Neural crest cell (in vitro differentiated cells): ENCODE results near the gene ANKLE2. TPM values are rescaled to one million over a fixed set of nuclear protein-coding genes. Genes with fewer than 3 reads are reported as not detected.

Experiments
- DNase-seq: peaks from one replicate; pipeline ENCODE4 v3.0.0; 2021; ENCODE audit warnings: low read depth, mixed read lengths, low spot score
- H3K27ac Mint-ChIP-seq: one replicate; pipeline ENCODE4 v1.8.0; 2021; ENCODE audit warnings: mild to moderate bottlenecking, mixed read lengths; ENCODE audit not compliant: unreplicated experiment
- H3K27me3 Mint-ChIP-seq: 2 replicates; pipeline ENCODE4 v1.8.0; 2021; ENCODE audit warnings: low read depth, mild to moderate bottlenecking, mixed read lengths
- H3K36me3 Mint-ChIP-seq: 2 replicates; pipeline ENCODE4 v1.8.0; 2021; ENCODE audit warnings: low read depth, mild to moderate bottlenecking, mixed read lengths
- H3K4me1 Mint-ChIP-seq: 2 replicates; pipeline ENCODE4 v1.8.0; 2021; ENCODE audit warnings: mixed read lengths
- H3K4me3 Mint-ChIP-seq: one replicate; pipeline ENCODE4 v1.8.0; 2021; ENCODE audit warnings: mild to moderate bottlenecking, mixed read lengths
- H3K9me3 Mint-ChIP-seq: 2 replicates; pipeline ENCODE4 v1.8.0; 2021; ENCODE audit warnings: mixed read lengths
- CTCF ChIP-seq: fragments of 200-600 bp; sonication (generic); conservative IDR thresholded peaks from 2 replicates; pipeline ENCODE4 v1.5.0; 2021; ENCODE audit warnings: antibody characterized with exemption, mild to moderate bottlenecking
- total RNA-seq: library from RNA; stranded (reverse); gene quantifications from 2 replicates; pipeline ENCODE4 v1.2.1, GENCODE V29; 2021

The ANKLE2 gene
- total RNA-seq, 1 donor from 2014 or later: 100 TPM

DNA sequence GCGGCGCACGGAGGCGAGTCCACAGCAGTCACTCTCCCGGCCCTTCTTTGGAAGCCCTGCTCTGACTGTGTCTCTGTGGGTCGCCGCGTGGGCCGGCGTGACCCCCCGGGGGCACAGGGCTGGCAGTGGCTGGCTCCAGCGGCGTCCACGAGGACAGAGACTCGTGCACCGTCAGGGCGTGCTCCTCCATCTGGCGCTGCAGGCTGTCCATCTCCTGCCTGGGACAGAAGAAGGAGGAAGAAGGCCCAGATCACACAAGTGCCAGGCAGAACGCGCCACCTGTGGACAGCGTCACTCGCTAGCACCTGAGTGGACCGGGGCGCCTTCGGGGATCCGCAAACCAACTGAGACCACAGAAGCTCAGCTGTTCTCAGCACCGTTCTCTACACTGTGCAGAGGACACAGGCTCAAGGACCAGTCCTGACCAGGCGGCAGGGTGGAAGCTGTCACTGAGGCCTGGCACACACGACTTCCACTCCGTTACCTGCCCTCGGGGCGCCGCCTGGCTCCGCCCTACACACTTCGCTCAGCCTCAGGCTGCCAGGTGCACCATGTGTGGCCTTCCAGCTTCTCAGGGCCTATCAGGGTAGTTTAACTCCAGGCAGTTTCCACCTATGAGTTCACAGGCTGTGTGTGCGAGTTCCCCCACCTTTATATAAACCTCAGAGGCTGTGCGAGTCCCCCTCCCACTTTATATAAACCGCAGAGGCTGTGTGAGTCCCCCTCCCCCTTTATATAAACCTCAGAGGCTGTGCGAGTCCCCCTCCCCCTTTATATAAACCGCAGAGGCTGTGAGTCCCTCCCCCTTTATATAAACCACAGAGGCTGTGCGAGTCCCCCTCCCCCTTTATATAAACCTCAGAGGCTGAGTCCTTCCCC, 11.7 kb upstream of the ANKLE2 start:
- Mint-ChIP-seq H3K27ac (no peak overlapping the region), H3K27me3 (no peaks in the 10 kb centered on the region), H3K4me3 (no peak overlapping the region), H3K4me1 (peaks cover 4% of the 10 kb centered on the region), H3K36me3 (peaks cover 8% of the 10 kb centered on the region), H3K9me3 (no peaks in the 10 kb centered on the region)
- TF ChIP-seq CTCF: no peak
- DNase-seq: no peak

DNA sequence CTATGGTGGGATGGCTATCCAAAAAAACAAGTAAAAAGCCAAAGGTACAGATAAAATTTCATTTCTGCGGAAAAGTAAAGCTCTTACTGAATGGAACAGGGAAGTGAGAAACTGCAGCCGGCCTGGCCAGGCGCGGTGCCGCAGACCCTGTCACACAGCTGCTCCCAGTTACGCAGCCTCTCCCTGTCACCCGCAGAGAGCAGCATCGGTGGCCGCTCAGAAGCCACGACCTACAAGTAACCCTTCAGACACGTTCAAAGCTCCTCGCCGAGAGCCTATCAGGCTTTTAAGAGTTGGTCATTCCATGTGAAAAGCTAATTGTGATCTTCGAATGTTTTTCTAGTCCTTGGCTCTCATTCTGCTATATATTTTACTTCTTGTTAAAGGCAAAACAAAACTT, 11.0 kb upstream of the ANKLE2 start:
- no peak for TF ChIP-seq CTCF
- no peak overlapping the region for H3K4me3 Mint-ChIP-seq
- no peak for DNase-seq
- H3K36me3 Mint-ChIP-seq: peaks cover 10% of the 10 kb centered on the region
- peaks cover 6% of the 10 kb centered on the region for H3K4me1 Mint-ChIP-seq
- no peak overlapping the region for H3K27ac Mint-ChIP-seq
- H3K27me3 Mint-ChIP-seq: no peaks in the 10 kb centered on the region
- no peaks in the 10 kb centered on the region for H3K9me3 Mint-ChIP-seq

DNA sequence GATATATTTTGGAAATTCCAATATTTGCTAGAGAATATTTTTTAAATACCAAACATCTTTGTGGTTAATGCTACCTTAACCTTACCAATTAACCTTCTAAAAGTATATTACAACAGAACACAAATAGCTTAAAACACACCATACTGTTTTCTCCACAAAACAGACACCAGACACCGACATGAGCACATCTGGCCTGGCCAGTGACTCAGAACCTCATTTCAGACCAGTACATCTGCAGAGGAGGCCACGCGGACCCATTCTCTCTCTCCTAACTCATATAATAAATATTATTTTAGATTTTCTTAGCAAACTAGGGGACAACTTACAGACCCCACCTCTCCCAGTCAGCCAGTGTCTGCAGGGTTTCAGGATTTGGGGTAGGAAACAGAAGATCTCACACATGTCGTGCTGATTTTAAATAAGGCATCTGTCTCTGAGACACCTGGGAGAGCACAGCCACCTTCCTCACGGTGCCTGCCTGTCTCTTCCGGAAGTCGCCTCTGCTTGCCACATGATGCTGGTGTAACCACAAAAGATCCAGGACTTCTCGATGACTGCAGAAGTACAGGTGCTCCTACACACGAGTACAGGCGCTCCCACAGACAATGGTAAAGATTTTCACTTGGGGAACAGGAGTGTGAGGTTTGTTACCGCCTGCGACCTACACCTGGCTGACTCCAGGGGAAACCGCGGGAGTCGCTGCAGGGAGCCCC, 9.7 kb upstream of the ANKLE2 start:
- no peak overlapping the region for H3K4me3 Mint-ChIP-seq
- no peak for TF ChIP-seq CTCF
- DNase-seq: no peak
- no peaks in the 10 kb centered on the region for H3K27me3 Mint-ChIP-seq
- H3K27ac Mint-ChIP-seq: peak overlapping the region; percentile 12
- H3K36me3 Mint-ChIP-seq: peaks cover 10% of the 10 kb centered on the region
- no peaks in the 10 kb centered on the region for H3K9me3 Mint-ChIP-seq
- peaks cover 6% of the 10 kb centered on the region for H3K4me1 Mint-ChIP-seq

- no peak for TF ChIP-seq CTCF
- H3K36me3 Mint-ChIP-seq: peaks cover 7% of the 10 kb centered on the region
- DNase-seq: no peak
- peak overlapping the region; percentile 27 for H3K4me3 Mint-ChIP-seq
- no peak overlapping the region for H3K27ac Mint-ChIP-seq
- no peaks in the 10 kb centered on the region for H3K9me3 Mint-ChIP-seq
- H3K4me1 Mint-ChIP-seq: peaks cover 10% of the 10 kb centered on the region
- H3K27me3 Mint-ChIP-seq: no peaks in the 10 kb centered on the region
These were observed 4.9 kb upstream of the ANKLE2 start for GRCh38 chr12:132766380-132767085.

DNA sequence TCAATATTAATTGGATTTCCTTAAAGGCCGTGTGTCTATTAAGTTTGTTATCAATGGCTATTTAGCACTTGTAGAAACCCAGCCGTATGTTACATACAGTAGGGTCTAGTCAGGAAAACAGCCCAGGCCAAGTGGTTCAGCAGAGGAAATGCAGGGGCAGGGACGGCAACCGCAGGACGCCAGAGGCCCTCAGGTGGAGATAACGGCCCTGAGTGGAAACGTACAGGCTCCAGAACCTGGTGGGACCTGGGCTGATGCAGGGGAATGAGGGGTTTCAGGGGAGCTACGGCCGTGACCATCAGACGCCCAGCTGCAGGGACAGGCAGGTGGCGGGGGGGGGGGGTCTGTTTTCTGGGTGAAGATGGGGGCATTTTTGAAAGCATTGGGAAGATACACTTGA, 3.7 kb upstream of the ANKLE2 start:
- Mint-ChIP-seq H3K27ac (no peak overlapping the region), H3K4me3 (peak overlapping the region; percentile 54)

More for the DNA sequence above, 3.7 kb upstream of the ANKLE2 start:
- Mint-ChIP-seq H3K27me3 (no peaks in the 10 kb centered on the region), H3K4me1 (peaks cover 18% of the 10 kb centered on the region), H3K36me3 (peaks cover 10% of the 10 kb centered on the region), H3K9me3 (no peaks in the 10 kb centered on the region)
- DNase-seq: no peak
- no peak for TF ChIP-seq CTCF
